Lower lobe of right lung (tissue), 2 donors: Measurements from ENCODE around the gene DAPK2. TPM values are rescaled to one million over a fixed set of nuclear protein-coding genes. Genes with fewer than 3 reads are reported as not detected.

Source experiments
- ATAC-seq, 2 donors: fragments of 200-7000 bp; cut with Tn5 transposase; one replicate each; pipeline ENCODE4 v1.9.1; 2020 to 2022; ENCODE audit warnings: mild to moderate bottlenecking in 2 of 2, moderate library complexity in 2 of 2
- DNase-seq: peaks from one replicate; pipeline ENCODE4 v3.0.0-alpha.2; 2020
- H3K27ac ChIP-seq: fragments of 200-600 bp; one replicate; pipeline ENCODE4 v1.8.0; 2022
- H3K27me3 ChIP-seq: fragments of 200-600 bp; one replicate; pipeline ENCODE4 v1.8.0; 2022; ENCODE audit warnings: low read depth
- H3K36me3 ChIP-seq: fragments of 200-600 bp; one replicate; pipeline ENCODE4 v1.8.0; 2022; ENCODE audit warnings: mild to moderate bottlenecking
- H3K4me1 ChIP-seq: fragments of 200-600 bp; one replicate; pipeline ENCODE4 v1.8.0; 2022
- H3K4me3 ChIP-seq: fragments of 200-600 bp; one replicate; pipeline ENCODE4 v1.8.0; 2022; ENCODE audit warnings: mild to moderate bottlenecking
- H3K9me3 ChIP-seq: fragments of 200-600 bp; one replicate; pipeline ENCODE4 v1.8.0; 2022
- intact Hi-C: fragments of 100-400 bp; cut with DNase I; formaldehyde crosslinking; loops from one replicate; pipeline ENCODE4 v1.11.0; 2022
- total RNA-seq: library from RNA; stranded (reverse); fragmentation: NEBNext Ultra II Directional; extraction: Animal tissue kit (Norgen Biotek cat#: 25700); gene quantifications from one replicate; pipeline ENCODE4 v1.2.1, GENCODE V29; 2021
- TF ChIP-seq, protein P1 (sequence below): fragments of 200-600 bp; IDR thresholded peaks from one replicate; pipeline ENCODE4 v1.8.0; 2022; ENCODE audit warnings: antibody characterized with exemption, mild to moderate bottlenecking
- donor health status: DM: no; HTN: yes; CAD: no; lungs with severe emphysema.

DAPK2 gene
- total RNA-seq, 1 donor from 2014 or later = 56.8 TPM

DNA sequence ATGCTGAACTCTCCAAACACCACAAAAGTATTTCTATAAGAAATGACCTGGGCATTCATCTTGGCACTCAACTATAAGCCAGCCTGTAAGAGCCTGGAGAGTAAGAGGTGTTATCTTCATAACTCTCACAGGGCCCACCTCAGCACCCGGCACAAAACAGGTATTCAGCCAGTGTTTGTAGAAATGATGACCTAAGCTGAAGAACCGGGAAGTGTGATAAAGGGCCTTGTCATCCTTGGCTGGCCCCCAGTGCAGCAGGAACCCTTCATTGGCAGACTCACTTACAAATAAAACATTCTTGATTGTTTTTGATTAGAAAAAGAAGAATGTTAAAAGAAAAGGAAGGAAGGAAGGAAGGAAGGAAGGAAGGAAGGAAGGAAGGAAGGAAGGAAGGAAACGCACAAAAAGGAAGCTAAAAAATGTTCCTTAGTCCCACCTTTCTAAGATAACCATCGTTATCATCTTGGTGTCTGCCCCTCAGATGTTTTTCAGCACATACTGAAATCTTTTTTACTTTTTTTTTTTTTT lies 52.1 kb downstream of the DAPK2 start:
- DNase-seq (no peak), ATAC-seq (peak in 1 of 2 donors; percentile 48)
- no peaks in the 10 kb centered on the region for H3K9me3 ChIP-seq
- no peak overlapping the region for H3K27ac ChIP-seq
- H3K36me3 ChIP-seq = no peaks in the 10 kb centered on the region
- H3K4me3 ChIP-seq = no peak overlapping the region
- TF ChIP-seq, protein P1, sequence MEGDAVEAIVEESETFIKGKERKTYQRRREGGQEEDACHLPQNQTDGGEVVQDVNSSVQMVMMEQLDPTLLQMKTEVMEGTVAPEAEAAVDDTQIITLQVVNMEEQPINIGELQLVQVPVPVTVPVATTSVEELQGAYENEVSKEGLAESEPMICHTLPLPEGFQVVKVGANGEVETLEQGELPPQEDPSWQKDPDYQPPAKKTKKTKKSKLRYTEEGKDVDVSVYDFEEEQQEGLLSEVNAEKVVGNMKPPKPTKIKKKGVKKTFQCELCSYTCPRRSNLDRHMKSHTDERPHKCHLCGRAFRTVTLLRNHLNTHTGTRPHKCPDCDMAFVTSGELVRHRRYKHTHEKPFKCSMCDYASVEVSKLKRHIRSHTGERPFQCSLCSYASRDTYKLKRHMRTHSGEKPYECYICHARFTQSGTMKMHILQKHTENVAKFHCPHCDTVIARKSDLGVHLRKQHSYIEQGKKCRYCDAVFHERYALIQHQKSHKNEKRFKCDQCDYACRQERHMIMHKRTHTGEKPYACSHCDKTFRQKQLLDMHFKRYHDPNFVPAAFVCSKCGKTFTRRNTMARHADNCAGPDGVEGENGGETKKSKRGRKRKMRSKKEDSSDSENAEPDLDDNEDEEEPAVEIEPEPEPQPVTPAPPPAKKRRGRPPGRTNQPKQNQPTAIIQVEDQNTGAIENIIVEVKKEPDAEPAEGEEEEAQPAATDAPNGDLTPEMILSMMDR = no peak
- intact Hi-C loops = no loop called here
- no peaks in the 10 kb centered on the region for H3K27me3 ChIP-seq
- peaks cover 43% of the 10 kb centered on the region for H3K4me1 ChIP-seq

DNA sequence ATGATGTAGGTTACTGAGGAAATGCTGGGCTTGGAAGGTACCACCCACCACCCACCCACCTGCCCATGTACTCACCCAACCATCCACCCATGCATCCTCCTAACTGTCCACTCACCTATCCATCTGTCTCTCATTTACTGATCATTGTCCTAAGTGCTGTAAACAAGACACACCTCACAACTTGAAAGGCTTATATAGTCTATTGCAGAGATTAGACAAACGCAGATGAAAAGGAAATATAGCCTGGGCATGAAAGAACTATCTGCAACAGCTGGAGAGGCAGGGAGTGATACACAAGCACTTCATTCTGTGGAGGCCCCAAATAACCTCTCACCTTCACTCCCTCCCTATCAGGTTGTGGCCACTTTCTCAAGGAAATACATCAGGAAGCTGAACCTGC lies 54.0 kb downstream of the DAPK2 start:
- Histone ChIP-seq H3K27me3 (no peaks in the 10 kb centered on the region), H3K4me1 (peaks cover 40% of the 10 kb centered on the region), H3K36me3 (no peaks in the 10 kb centered on the region), H3K27ac (no peak overlapping the region), H3K9me3 (no peaks in the 10 kb centered on the region), H3K4me3 (no peak overlapping the region)
- ATAC-seq = no peak
- TF ChIP-seq, protein P1 = no peak
- no peak for DNase-seq
- intact Hi-C loops = no loop called here

DNA sequence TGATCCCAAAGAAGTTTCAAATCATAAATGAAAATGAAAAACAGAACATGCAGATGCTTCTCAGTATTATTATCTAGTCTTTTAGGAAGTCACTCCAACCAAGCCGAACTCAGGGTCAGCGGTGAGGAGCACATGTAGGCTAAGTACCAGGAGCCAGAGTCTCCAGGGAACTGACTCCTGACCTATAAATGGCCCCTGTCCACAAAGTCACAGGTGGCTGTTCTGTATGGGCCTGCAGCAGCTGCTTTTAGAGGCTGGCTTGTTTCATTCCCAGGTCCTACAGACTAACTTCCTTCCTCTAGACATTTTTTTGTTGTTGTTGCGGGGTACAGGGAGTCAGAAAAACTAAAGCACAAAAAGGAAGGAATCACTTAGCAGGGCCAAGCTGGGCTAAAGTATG lies 54.6 kb downstream of the DAPK2 start:
- no peaks in the 10 kb centered on the region for H3K9me3 ChIP-seq
- H3K27ac ChIP-seq = peak overlapping the region; percentile 27
- DNase-seq (no peak), ATAC-seq (no peak)
- TF ChIP-seq, protein P1 = no peak
- no peaks in the 10 kb centered on the region for H3K27me3 ChIP-seq
- no peaks in the 10 kb centered on the region for H3K36me3 ChIP-seq
- H3K4me1 ChIP-seq = peaks cover 45% of the 10 kb centered on the region
- H3K4me3 ChIP-seq = no peak overlapping the region
- intact Hi-C loops = no loop called here

DNA sequence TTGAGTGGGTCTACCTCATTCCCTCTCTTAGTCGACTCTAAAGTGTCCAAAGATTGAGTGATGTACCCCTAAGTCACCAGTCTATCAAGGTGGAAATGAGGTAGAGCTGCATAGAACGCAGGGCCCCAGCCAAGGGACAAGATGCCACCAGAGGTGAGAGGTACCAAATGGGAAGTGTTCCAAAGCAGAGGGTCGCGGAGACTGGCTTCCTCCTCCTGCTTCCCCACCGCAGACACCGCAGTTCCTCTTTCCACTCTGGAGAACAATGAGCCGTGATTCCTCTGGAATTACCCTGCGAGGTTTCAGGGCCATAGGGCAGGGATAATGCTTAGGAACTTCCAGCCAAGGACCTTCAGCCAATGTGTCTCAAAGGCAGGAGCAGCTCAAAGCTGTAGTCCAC lies 55.8 kb downstream of the DAPK2 start:
- no peak overlapping the region for H3K4me3 ChIP-seq
- H3K27ac ChIP-seq = no peak overlapping the region
- TF ChIP-seq, protein P1 = no peak
- H3K36me3 ChIP-seq = no peaks in the 10 kb centered on the region
- H3K27me3 ChIP-seq = no peaks in the 10 kb centered on the region
- H3K4me1 ChIP-seq = peaks cover 57% of the 10 kb centered on the region
- intact Hi-C loops = no loop called here
- DNase-seq = no peak
- ATAC-seq = no peak
- no peaks in the 10 kb centered on the region for H3K9me3 ChIP-seq

DNA sequence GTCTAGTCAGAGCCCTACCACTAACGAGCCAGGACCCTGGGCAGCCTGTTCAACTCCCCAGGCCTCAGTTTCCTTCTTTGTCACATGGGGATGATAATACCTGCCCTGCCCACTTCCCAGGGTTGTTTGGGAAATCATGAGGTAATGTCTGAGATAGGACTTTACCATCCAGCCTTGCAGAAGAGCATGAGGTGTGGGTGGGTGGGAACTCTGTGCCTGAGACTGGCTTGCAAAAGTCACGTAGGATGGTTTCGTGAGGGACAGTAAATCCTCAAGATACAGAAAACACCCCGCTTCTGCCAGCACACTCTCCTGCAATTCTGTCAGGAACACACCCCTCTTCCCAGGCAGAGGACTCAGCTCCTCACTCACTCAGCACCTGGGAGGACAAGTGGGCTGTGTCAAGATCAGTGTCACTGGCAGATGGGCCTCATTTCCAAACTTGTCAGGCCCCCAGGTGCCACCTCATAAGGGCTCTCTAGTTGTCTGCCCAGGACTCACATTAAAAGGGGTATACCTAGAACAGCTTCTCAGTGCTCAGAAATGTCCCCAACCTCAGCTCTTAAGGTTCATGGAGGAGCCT lies 58.4 kb downstream of the DAPK2 start:
- H3K27me3 ChIP-seq = no peaks in the 10 kb centered on the region
- no peak for DNase-seq
- H3K4me3 ChIP-seq = no peak overlapping the region
- peak overlapping the region; percentile 78 for H3K27ac ChIP-seq
- TF ChIP-seq, protein P1 = no peak
- no peaks in the 10 kb centered on the region for H3K36me3 ChIP-seq
- no peaks in the 10 kb centered on the region for H3K9me3 ChIP-seq
- intact Hi-C loops = no loop called here
- peaks cover 77% of the 10 kb centered on the region for H3K4me1 ChIP-seq
- no peak for ATAC-seq
